SK-N-SH (cell line): Measurements from ENCODE around the gene CRTC3.

ENCODE experiments used
- ELF1 ChIP-seq: IDR thresholded peaks from 2 replicates; pipeline ENCODE4 v1.4.0; 2012
- EP300 ChIP-seq, 2 experiments: IDR thresholded peaks; 2 replicates each; pipeline versions ENCODE4 v1.4.0 to v1.6.1; 2012; ENCODE audit warnings: borderline replicate concordance in 1 of 2, low read depth in 1 of 2, low read length in 1 of 2
- EZH2phosphoT487 ChIP-seq: fragments of 200-600 bp; sonication (generic); IDR thresholded peaks from 2 replicates; pipeline ENCODE4 v1.6.1; 2017; ENCODE audit warnings: low read depth, mixed run types, mild to moderate bottlenecking, antibody characterized with exemption, moderate library complexity, borderline replicate concordance
- NRF1 ChIP-seq: IDR thresholded peaks from 2 replicates; pipeline ENCODE4 v1.6.1; 2012; ENCODE audit warnings: low read depth, mild to moderate bottlenecking, low read length
- POLR2AphosphoS5 ChIP-seq: IDR thresholded peaks from 2 replicates; pipeline ENCODE4 v1.6.1; 2012; ENCODE audit warnings: low read depth, low read length
- SMC3 ChIP-seq: IDR thresholded peaks from 2 replicates; pipeline ENCODE4 v1.6.1; 2012; ENCODE audit warnings: low read depth, low read length, improper control_type of control experiment
- TF ChIP-seq, protein P1 (sequence below): fragments of 200-600 bp; sonication (generic); IDR thresholded peaks from 2 replicates; pipeline ENCODE4 v1.6.1; 2017; ENCODE audit warnings: antibody characterized with exemption, mild to moderate bottlenecking, moderate library complexity
- TF ChIP-seq, protein P2 (sequence below): IDR thresholded peaks from 2 replicates; pipeline ENCODE4 v1.4.0; 2012; ENCODE audit warnings: low read depth
- TF ChIP-seq, protein P3 (sequence below): IDR thresholded peaks from 2 replicates; pipeline ENCODE4; 2012
- TF ChIP-seq, protein P4 (sequence below): fragments of 150-350 bp; IDR thresholded peaks from 2 replicates; pipeline ENCODE4 v1.6.1; 2017; ENCODE audit warnings: antibody characterized with exemption, low read length, low read depth, borderline replicate concordance

DNA sequence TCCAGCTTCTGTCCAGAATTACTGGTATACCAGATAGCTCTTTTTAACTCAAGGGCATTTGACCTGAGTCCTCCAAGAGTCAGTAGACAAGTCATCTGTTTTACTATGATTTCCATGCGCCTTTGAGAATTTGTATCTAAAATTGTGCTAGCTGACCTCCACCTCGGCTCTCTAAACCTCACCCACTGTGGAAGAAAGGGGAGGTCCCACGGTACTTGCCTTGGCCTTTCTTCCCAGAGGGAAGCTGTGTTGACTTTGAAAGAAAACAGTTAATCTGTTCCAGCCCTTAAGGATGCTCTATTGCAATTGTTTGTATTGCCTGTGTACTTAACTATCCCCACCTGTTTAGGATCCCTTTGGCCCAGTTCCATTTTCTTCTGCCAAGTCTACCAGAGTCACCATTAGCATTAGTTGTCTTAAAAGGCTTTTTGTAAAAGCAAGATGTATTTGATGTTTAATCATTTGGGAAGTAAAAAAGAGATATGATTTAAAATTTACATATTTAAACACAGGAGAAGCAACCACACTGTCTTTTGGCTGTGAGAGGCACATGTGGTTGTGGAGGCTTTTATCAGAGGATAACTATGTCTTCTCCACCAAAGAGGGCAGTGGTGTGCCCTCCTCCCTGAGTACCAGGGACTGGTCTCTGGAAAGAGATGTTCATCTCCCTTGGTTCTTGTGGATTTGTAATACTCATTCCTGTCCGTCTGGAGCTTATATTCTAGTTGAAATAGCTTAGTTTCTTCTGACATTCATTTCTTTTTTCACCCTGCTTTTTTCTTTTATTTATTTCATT, 88.8 kb downstream of the CRTC3 start:
- TF ChIP-seq EP300 (IDR thresholded peaks at IDR 0.05; ENCODE audit: borderline replicate concordance in 1 of 2, low read depth in 1 of 2, low read length in 1 of 2) (no peak), EZH2phosphoT487 (no peak), POLR2AphosphoS5 (no peak), SMC3 (no peak), NRF1 (no peak), ELF1 (no peak)
- TF ChIP-seq, protein P1, sequence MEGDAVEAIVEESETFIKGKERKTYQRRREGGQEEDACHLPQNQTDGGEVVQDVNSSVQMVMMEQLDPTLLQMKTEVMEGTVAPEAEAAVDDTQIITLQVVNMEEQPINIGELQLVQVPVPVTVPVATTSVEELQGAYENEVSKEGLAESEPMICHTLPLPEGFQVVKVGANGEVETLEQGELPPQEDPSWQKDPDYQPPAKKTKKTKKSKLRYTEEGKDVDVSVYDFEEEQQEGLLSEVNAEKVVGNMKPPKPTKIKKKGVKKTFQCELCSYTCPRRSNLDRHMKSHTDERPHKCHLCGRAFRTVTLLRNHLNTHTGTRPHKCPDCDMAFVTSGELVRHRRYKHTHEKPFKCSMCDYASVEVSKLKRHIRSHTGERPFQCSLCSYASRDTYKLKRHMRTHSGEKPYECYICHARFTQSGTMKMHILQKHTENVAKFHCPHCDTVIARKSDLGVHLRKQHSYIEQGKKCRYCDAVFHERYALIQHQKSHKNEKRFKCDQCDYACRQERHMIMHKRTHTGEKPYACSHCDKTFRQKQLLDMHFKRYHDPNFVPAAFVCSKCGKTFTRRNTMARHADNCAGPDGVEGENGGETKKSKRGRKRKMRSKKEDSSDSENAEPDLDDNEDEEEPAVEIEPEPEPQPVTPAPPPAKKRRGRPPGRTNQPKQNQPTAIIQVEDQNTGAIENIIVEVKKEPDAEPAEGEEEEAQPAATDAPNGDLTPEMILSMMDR = no peak
- TF ChIP-seq, protein P2, sequence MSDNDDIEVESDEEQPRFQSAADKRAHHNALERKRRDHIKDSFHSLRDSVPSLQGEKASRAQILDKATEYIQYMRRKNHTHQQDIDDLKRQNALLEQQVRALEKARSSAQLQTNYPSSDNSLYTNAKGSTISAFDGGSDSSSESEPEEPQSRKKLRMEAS = no peak
- TF ChIP-seq, protein P3, sequence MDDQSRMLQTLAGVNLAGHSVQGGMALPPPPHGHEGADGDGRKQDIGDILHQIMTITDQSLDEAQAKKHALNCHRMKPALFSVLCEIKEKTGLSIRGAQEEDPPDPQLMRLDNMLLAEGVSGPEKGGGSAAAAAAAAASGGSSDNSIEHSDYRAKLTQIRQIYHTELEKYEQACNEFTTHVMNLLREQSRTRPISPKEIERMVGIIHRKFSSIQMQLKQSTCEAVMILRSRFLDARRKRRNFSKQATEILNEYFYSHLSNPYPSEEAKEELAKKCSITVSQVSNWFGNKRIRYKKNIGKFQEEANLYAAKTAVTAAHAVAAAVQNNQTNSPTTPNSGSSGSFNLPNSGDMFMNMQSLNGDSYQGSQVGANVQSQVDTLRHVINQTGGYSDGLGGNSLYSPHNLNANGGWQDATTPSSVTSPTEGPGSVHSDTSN = no peak
- TF ChIP-seq, protein P4, sequence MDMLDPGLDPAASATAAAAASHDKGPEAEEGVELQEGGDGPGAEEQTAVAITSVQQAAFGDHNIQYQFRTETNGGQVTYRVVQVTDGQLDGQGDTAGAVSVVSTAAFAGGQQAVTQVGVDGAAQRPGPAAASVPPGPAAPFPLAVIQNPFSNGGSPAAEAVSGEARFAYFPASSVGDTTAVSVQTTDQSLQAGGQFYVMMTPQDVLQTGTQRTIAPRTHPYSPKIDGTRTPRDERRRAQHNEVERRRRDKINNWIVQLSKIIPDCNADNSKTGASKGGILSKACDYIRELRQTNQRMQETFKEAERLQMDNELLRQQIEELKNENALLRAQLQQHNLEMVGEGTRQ = no peak
